ENCODE data around the gene HKDC1. TPM values are rescaled to one million over a fixed set of nuclear protein-coding genes. Genes with fewer than 3 reads are reported as not detected.

The HKDC1 gene
- total RNA-seq, 1 experiment from 2014 or later: 1.7 TPM

DNA sequence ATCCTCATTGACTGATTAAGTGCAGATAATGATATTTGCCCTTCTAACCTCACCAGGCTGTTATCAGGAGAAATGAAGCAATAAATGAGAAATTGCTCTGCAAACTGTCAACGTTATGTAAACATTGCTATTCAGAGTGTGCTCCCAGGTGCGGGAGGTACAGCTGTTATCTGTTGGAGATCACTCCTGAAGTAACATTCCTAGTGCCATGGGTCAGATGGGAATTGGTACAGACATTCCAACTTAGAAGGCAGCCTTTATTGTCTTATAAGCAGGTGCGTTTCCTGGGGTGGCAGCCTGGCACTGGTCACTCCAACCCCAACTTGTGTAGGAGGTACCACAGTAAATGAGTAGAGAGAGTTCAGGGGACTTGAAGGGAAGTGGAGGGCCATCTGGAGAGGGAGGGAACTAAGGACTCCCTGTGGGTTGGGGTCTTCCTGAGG, 95.0 kb downstream of the HKDC1 start:
- Histone ChIP-seq H3K4me2 (ENCODE audit: low read length) (no peak overlapping the region), H4K20me1 (ENCODE audit: insufficient read depth) (no peaks in the 10 kb centered on the region), H3K9me3 (ENCODE audit: control insufficient read depth in 1 of 2, insufficient read depth in 1 of 2, low read depth in 1 of 2, low read length in 2 of 2) (no peaks in the 10 kb centered on the region), H3K79me2 (ENCODE audit: insufficient read depth, low read length) (peaks cover 12% of the 10 kb centered on the region), H3K36me3 (ENCODE audit: control insufficient read depth in 1 of 2, insufficient read depth in 2 of 2, low read length in 2 of 2) (no peaks in the 10 kb centered on the region), H3K9me2 (ENCODE audit: insufficient read depth) (no peaks in the 10 kb centered on the region), H3K27ac (ENCODE audit: low read depth, low read length) (no peak overlapping the region), H3K9ac (ENCODE audit: low read length) (no peak overlapping the region), H3K4me1 (ENCODE audit: control insufficient read depth in 1 of 2, insufficient read depth in 2 of 2, low read length in 2 of 2) (peaks cover 17 to 33% of the 10 kb centered on the region in 2 experiments), H3K4me3 (replicated peaks in 1 of 2; ENCODE audit: low read depth in 1 of 2, low read length in 2 of 2) (no peak overlapping the region), H2AFZ (ENCODE audit: low read depth, low read length, poor library complexity, severe bottlenecking) (no peak overlapping the region), H3K27me3 (ENCODE audit: insufficient read depth, low read length) (no peaks in the 10 kb centered on the region)
- TF ChIP-seq CEBPB (IDR thresholded peaks at IDR 0.05; ENCODE audit: low read depth) (no peak), EZH2phosphoT487 (IDR thresholded peaks at IDR 0.05; ENCODE audit: borderline replicate concordance) (no peak), TCF7L2 (IDR thresholded peaks at IDR 0.05; ENCODE audit: borderline replicate concordance, extremely low read depth, insufficient read depth, insufficient read length) (no peak), POLR2A (IDR thresholded peaks at IDR 0.05; ENCODE audit: borderline replicate concordance, extremely low read depth, insufficient read depth, insufficient read length) (no peak), ELF1 (IDR thresholded peaks at IDR 0.05; ENCODE audit: borderline replicate concordance, low read depth) (no peak), POLR2AphosphoS5 (IDR thresholded peaks at IDR 0.05; ENCODE audit: low read depth, low read length) (no peak)
- TF ChIP-seq, protein P1, sequence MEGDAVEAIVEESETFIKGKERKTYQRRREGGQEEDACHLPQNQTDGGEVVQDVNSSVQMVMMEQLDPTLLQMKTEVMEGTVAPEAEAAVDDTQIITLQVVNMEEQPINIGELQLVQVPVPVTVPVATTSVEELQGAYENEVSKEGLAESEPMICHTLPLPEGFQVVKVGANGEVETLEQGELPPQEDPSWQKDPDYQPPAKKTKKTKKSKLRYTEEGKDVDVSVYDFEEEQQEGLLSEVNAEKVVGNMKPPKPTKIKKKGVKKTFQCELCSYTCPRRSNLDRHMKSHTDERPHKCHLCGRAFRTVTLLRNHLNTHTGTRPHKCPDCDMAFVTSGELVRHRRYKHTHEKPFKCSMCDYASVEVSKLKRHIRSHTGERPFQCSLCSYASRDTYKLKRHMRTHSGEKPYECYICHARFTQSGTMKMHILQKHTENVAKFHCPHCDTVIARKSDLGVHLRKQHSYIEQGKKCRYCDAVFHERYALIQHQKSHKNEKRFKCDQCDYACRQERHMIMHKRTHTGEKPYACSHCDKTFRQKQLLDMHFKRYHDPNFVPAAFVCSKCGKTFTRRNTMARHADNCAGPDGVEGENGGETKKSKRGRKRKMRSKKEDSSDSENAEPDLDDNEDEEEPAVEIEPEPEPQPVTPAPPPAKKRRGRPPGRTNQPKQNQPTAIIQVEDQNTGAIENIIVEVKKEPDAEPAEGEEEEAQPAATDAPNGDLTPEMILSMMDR (IDR thresholded peaks at IDR 0.05 in 2 of 3, conservative IDR thresholded peaks at IDR 0.05 in 1 of 3; ENCODE audit: borderline replicate concordance in 1 of 3, insufficient read depth in 1 of 3, low read depth in 2 of 3, low read length in 2 of 3): no peak
- TF ChIP-seq, protein P2, sequence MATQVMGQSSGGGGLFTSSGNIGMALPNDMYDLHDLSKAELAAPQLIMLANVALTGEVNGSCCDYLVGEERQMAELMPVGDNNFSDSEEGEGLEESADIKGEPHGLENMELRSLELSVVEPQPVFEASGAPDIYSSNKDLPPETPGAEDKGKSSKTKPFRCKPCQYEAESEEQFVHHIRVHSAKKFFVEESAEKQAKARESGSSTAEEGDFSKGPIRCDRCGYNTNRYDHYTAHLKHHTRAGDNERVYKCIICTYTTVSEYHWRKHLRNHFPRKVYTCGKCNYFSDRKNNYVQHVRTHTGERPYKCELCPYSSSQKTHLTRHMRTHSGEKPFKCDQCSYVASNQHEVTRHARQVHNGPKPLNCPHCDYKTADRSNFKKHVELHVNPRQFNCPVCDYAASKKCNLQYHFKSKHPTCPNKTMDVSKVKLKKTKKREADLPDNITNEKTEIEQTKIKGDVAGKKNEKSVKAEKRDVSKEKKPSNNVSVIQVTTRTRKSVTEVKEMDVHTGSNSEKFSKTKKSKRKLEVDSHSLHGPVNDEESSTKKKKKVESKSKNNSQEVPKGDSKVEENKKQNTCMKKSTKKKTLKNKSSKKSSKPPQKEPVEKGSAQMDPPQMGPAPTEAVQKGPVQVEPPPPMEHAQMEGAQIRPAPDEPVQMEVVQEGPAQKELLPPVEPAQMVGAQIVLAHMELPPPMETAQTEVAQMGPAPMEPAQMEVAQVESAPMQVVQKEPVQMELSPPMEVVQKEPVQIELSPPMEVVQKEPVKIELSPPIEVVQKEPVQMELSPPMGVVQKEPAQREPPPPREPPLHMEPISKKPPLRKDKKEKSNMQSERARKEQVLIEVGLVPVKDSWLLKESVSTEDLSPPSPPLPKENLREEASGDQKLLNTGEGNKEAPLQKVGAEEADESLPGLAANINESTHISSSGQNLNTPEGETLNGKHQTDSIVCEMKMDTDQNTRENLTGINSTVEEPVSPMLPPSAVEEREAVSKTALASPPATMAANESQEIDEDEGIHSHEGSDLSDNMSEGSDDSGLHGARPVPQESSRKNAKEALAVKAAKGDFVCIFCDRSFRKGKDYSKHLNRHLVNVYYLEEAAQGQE (IDR thresholded peaks at IDR 0.05; ENCODE audit: low read depth): no peak
- ChIA-PET POLR2A (no interaction called here), CTCF (no interaction called here), RAD21 (ENCODE audit: low non-redundant PET in 1 of 2, low total read pairs in 2 of 2, uncharacterized antibody in 2 of 2, unreplicated experiment in 2 of 2) (no interaction called here)
- DNase-seq (ENCODE audit: low read depth, low spot score) (no peak), ATAC-seq (no peak)
- intact Hi-C loops (cut with micrococcal nuclease): no loop called here
- no TSS peak for BruUV-seq (replicated peaks)
